Natural killer cell (primary cell): ENCODE measurements around the gene MDK. TPM values are rescaled to one million over a fixed set of nuclear protein-coding genes. Genes with fewer than 3 reads are reported as not detected.

Experiments used
- ATAC-seq, 3 donors: fragments of 150-1000 bp in 2 of 3; fragments of 200-7000 bp in 1 of 3; cut with Tn5 transposase; 1 replicate in 1 of 3; 2 replicates in 2 of 3; pipeline ENCODE4 v1.10.0; 2021; ENCODE audit warnings: mild to moderate bottlenecking in 2 of 3, moderate library complexity in 2 of 3
- DNase-seq, 2 donors: peaks; one replicate each; pipeline versions ENCODE4 v3.0.0 to v3.0.0-alpha.2; 2013 to 2021; ENCODE audit warnings: mixed read lengths in 1 of 2
- H3K27ac ChIP-seq: one replicate; pipeline ENCODE4 v1.5.1; 2013; ENCODE audit warnings: mild to moderate bottlenecking, low read length
- H3K27me3 ChIP-seq: one replicate; pipeline ENCODE4 v1.6.1; 2013; ENCODE audit warnings: low read length; ENCODE audit not compliant: control insufficient read depth, insufficient read depth
- H3K36me3 ChIP-seq: one replicate; pipeline ENCODE4 v1.6.1; 2013; ENCODE audit warnings: low read length; ENCODE audit not compliant: control insufficient read depth, insufficient read depth
- H3K4me1 ChIP-seq: one replicate; pipeline ENCODE4 v1.6.1; 2013; ENCODE audit warnings: low read length; ENCODE audit not compliant: control insufficient read depth, insufficient read depth
- H3K4me3 ChIP-seq: one replicate; pipeline ENCODE4 v1.5.1; 2013; ENCODE audit warnings: low read length
- H3K9me3 ChIP-seq: one replicate; pipeline ENCODE4 v1.6.1; 2013; ENCODE audit warnings: low read length; ENCODE audit not compliant: control insufficient read depth, insufficient read depth
- H3K27ac Mint-ChIP-seq, 2 donors: one replicate each; pipeline ENCODE4 v1.8.0; 2022; ENCODE audit warnings: mild to moderate bottlenecking in 2 of 2, mixed read lengths in 2 of 2, moderate library complexity in 1 of 2
- H3K27me3 Mint-ChIP-seq, 2 donors: one replicate each; pipeline ENCODE4 v1.8.0; 2022; ENCODE audit warnings: low read depth in 2 of 2, mixed read lengths in 2 of 2
- H3K36me3 Mint-ChIP-seq: one replicate; pipeline ENCODE4 v1.8.0; 2022; ENCODE audit warnings: mixed read lengths
- H3K4me1 Mint-ChIP-seq, 2 donors: one replicate each; pipeline ENCODE4 v1.8.0; 2022; ENCODE audit warnings: mixed read lengths in 2 of 2
- H3K4me3 Mint-ChIP-seq: one replicate; pipeline ENCODE4 v1.8.0; 2022; ENCODE audit warnings: mild to moderate bottlenecking, moderate library complexity, mixed read lengths
- H3K9me3 Mint-ChIP-seq, 2 donors: one replicate each; pipeline ENCODE4 v1.8.0; 2022; ENCODE audit warnings: mixed read lengths in 2 of 2
- WGBS: methylation state at CpG from one replicate; pipeline ENCODE4 v1.1.7; 2013; ENCODE audit warnings: missing lambda C conversion rate; ENCODE audit not compliant: insufficient coverage; 5-methylcytosine and 5-hydroxymethylcytosine counted together
- intact Hi-C: fragments of 100-400 bp; cut with micrococcal nuclease; formaldehyde crosslinking; loops from one replicate; pipeline ENCODE4 v1.14.2; 2022
- total RNA-seq, 4 donors: library from RNA; stranded (reverse); fragments of 120-200 nt in 1 of 4; gene quantifications; one replicate each; pipeline versions ENCODE4 v1.2.3 to v1.2.4, GENCODE V29; 2013 to 2022
- TF ChIP-seq, protein P1 (sequence below): fragments of 200-600 bp; IDR thresholded peaks from one replicate; pipeline ENCODE4 v1.8.0; 2022; ENCODE audit warnings: antibody characterized with exemption

MDK gene
- total RNA-seq = 10 to 100 TPM in 1 of 3 donors, 1 to 10 TPM in 2; 4.5 to 10.6 (median 6.3) TPM
- 1.5 TPM for total RNA-seq (2013)

- DNase-seq = no peak
- ATAC-seq = peak; percentile 5 to 17 (median 12)
- Histone ChIP-seq H3K4me3 (peak within 1 kb of the TSS; percentile 66), H3K9me3 (no peaks in the 10 kb centered on the region), H3K27ac (peak within 1 kb of the TSS; percentile 38), H3K27me3 (peaks cover 12% of the 10 kb centered on the region), H3K36me3 (peaks cover 24% of the 10 kb centered on the region), H3K4me1 (peaks cover 45% of the 10 kb centered on the region)
- TF ChIP-seq, protein P1, sequence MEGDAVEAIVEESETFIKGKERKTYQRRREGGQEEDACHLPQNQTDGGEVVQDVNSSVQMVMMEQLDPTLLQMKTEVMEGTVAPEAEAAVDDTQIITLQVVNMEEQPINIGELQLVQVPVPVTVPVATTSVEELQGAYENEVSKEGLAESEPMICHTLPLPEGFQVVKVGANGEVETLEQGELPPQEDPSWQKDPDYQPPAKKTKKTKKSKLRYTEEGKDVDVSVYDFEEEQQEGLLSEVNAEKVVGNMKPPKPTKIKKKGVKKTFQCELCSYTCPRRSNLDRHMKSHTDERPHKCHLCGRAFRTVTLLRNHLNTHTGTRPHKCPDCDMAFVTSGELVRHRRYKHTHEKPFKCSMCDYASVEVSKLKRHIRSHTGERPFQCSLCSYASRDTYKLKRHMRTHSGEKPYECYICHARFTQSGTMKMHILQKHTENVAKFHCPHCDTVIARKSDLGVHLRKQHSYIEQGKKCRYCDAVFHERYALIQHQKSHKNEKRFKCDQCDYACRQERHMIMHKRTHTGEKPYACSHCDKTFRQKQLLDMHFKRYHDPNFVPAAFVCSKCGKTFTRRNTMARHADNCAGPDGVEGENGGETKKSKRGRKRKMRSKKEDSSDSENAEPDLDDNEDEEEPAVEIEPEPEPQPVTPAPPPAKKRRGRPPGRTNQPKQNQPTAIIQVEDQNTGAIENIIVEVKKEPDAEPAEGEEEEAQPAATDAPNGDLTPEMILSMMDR = no peak
- Mint-ChIP-seq H3K9me3 (no peaks in the 10 kb centered on the region), H3K4me3 (peak within 1 kb of the TSS; percentile 85), H3K27ac (peak within 1 kb of the TSS in 1 of 2 donors; percentile 85), H3K36me3 (no peaks in the 10 kb centered on the region), H3K27me3 (peaks cover 6 to 16% of the 10 kb centered on the region in 2 donors), H3K4me1 (peaks cover 13 to 41% of the 10 kb centered on the region in 2 donors)
- WGBS = under 1% methylated on average over 74 of the region's 96 CpGs
- intact Hi-C loops = loop anchor here (5.0 kb wide), 1 partner anchor 34 kb away; the partner anchor contains the start of gene DGKZ
Measured at GRCh38 chr11:46381048-46381818, at the start of gene MDK. Gene MDK (plus strand): TSS chr11:46381669. CDS start chr11:46382058, 389 bp downstream.

DNA sequence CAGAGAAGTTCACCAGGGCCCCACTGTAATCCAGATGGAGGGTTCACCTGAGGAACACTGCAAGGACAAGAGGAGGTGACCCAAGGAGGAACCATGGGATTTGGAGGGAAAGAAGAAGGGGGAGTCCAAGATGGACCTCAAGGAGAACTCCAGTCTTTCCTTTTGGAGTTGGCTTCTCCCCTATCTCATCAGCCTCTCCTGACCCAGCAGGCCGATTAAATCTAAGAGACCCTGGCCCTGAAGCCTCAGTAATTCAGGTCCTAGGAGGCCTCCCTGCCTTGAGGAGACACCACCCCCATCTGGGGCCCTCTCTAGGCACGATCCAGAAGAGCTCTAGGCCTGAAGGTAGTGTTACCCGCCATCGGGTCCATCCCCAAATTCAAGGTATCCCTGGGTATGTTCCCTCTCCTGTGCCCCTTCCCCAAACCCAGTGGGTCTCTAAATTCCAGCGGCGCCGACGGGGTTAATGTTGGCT lies 49.3 kb upstream of the MDK start:
- H3K4me1 Mint-ChIP-seq = peaks cover 19 to 23% of the 10 kb centered on the region in 2 donors
- TF ChIP-seq, protein P1 = no peak
- 34% methylated on average over 8 of the region's 8 CpGs for WGBS
- H3K9me3 Mint-ChIP-seq = no peaks in the 10 kb centered on the region
- Histone ChIP-seq H3K27ac (no peak overlapping the region), H3K4me3 (no peak overlapping the region), H3K4me1 (peaks cover 45% of the 10 kb centered on the region), H3K27me3 (peaks cover 20% of the 10 kb centered on the region), H3K9me3 (no peaks in the 10 kb centered on the region), H3K36me3 (no peaks in the 10 kb centered on the region)
- H3K27me3 Mint-ChIP-seq = peaks cover 45 to 49% of the 10 kb centered on the region in 2 donors
- DNase-seq = no peak
- H3K36me3 Mint-ChIP-seq = no peaks in the 10 kb centered on the region
- intact Hi-C loops = no loop called here
- ATAC-seq = no peak
- no peak overlapping the region for H3K27ac Mint-ChIP-seq
- peak overlapping the region; percentile 69 for H3K4me3 Mint-ChIP-seq

DNA sequence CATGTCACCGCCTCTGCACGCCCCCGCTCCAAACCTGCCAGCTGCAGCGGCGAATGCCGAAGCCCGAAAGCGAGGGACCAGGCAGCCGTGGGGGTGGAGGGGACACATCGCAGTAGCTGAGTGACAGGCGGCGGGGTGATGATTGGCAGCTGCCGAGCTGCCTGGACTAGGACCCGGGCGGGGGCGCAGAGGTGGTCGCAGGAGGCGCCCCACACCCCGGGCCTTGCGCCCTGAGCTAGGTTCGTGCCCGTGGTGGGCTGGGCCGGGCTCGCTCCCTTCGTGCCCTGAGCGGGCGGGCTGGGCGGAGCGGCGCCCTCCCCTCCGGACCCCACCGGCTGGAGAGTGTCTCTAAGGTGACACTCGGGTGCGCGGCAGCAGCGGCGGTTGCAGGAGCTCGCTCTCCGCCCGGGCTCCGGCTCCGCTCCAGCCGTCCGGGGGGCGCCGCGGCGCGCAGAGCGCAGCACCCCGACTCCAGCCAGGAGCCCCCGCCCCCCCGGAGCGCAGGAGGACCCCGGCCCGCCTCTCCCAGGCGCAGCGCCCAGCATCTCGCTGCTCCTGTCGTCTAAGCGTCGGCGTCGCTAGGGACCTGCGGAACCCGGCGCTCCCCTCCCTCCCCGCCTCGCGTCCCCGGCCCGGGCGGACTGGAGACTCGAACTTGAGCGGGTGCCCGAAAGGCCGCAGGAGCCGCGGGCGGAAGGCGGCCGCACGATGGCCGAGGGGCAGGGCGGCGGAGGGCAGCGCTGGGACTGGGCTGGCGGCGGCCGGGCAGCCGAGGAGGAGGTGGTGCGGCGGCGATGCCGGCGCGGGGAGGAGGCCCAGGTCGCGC lies 48.7 kb upstream of the MDK start:
- TF ChIP-seq, protein P1 = no peak
- ATAC-seq = peak; percentile 52 to 65 (median 62)
- no peaks in the 10 kb centered on the region for H3K9me3 Mint-ChIP-seq
- H3K27ac ChIP-seq = no peak overlapping the region
- no peak overlapping the region for H3K4me3 ChIP-seq
- H3K9me3 ChIP-seq = no peaks in the 10 kb centered on the region
- no peak overlapping the region for H3K27ac Mint-ChIP-seq
- peaks cover 45% of the 10 kb centered on the region for H3K4me1 ChIP-seq
- peaks cover 45 to 49% of the 10 kb centered on the region in 2 donors for H3K27me3 Mint-ChIP-seq
- peak in 1 of 2 donors; percentile 58 for DNase-seq
- 2% methylated on average over 99 of the region's 99 CpGs for WGBS
- H3K4me1 Mint-ChIP-seq = peaks cover 19 to 23% of the 10 kb centered on the region in 2 donors
- peak overlapping the region; percentile 69 for H3K4me3 Mint-ChIP-seq
- no peaks in the 10 kb centered on the region for H3K36me3 Mint-ChIP-seq
- no peaks in the 10 kb centered on the region for H3K36me3 ChIP-seq
- H3K27me3 ChIP-seq = peaks cover 23% of the 10 kb centered on the region
- intact Hi-C loops = no loop called here
